GM23338 (cell line): ENCODE data around the gene EPG5. TPM values are rescaled to one million over a fixed set of nuclear protein-coding genes. Genes with fewer than 3 reads are reported as not detected.

ENCODE experiments used
- ATAC-seq: fragments of 200-7000 bp; cut with Tn5 transposase; 3 replicates; pipeline ENCODE4 v1.9.1; 2020
- DNase-seq: peaks from one replicate; pipeline ENCODE4 v3.0.0-alpha.2; 2015; ENCODE audit warnings: low spot score
- H2AFZ ChIP-seq: fragments of 200-600 bp; sonication (generic); 2 replicates; pipeline ENCODE4 v1.8.0; 2016; ENCODE audit warnings: antibody characterized with exemption, mild to moderate bottlenecking, moderate library complexity
- H3F3A ChIP-seq: fragments of 200-600 bp; sonication (generic); replicated peaks from 2 replicates; pipeline ENCODE4 v1.8.0; 2017; ENCODE audit warnings: antibody characterized with exemption, mixed run types, low read depth
- H3K27ac ChIP-seq: fragments of 200-600 bp; sonication (generic); 2 replicates; pipeline ENCODE4 v1.6.1; 2016; ENCODE audit warnings: low read depth
- H3K27me3 ChIP-seq: fragments of 200-600 bp; sonication (generic); 2 replicates; pipeline ENCODE4 v1.8.0; 2016; ENCODE audit warnings: mild to moderate bottlenecking, mixed run types, moderate library complexity; ENCODE audit not compliant: insufficient read depth
- H3K36me3 ChIP-seq: fragments of 200-600 bp; sonication (generic); 2 replicates; pipeline ENCODE4 v1.8.0; 2016; ENCODE audit warnings: mild to moderate bottlenecking; ENCODE audit not compliant: insufficient read depth
- H3K4me1 ChIP-seq: fragments of 200-600 bp; sonication (generic); 2 replicates; pipeline ENCODE4 v1.8.0; 2016; ENCODE audit warnings: mild to moderate bottlenecking, moderate library complexity; ENCODE audit not compliant: insufficient read depth
- H3K4me2 ChIP-seq: fragments of 200-600 bp; sonication (generic); 2 replicates; pipeline ENCODE4 v1.7.1; 2017; ENCODE audit warnings: mixed run types
- H3K4me3 ChIP-seq: fragments of 200-600 bp; sonication (generic); 2 replicates; pipeline ENCODE4 v1.6.1; 2016; ENCODE audit warnings: mixed run types
- H3K79me2 ChIP-seq: fragments of 200-600 bp; sonication (generic); replicated peaks from 2 replicates; pipeline ENCODE4 v1.8.0; 2017; ENCODE audit warnings: mild to moderate bottlenecking; ENCODE audit not compliant: insufficient read depth
- H3K9me2 ChIP-seq: fragments of 200-600 bp; sonication (generic); 2 replicates; pipeline ENCODE4 v1.8.0; 2017; ENCODE audit not compliant: insufficient read depth
- H4K20me1 ChIP-seq: fragments of 200-600 bp; sonication (generic); replicated peaks from 2 replicates; pipeline ENCODE4 v1.8.0; 2017; ENCODE audit warnings: mild to moderate bottlenecking; ENCODE audit not compliant: insufficient read depth
- H3K27ac Mint-ChIP-seq: 2 replicates; pipeline ENCODE4 v1.8.0; 2020; ENCODE audit warnings: inconsistent platforms, mild to moderate bottlenecking, moderate library complexity, mixed read lengths
- H3K27me3 Mint-ChIP-seq: 3 replicates; pipeline ENCODE4 v1.8.0; 2022; ENCODE audit warnings: low read depth, mild to moderate bottlenecking, moderate library complexity, mixed read lengths, inconsistent platforms; ENCODE audit not compliant: insufficient read depth, poor library complexity
- H3K36me3 Mint-ChIP-seq: 3 replicates; pipeline ENCODE4 v1.8.0; 2021; ENCODE audit warnings: low read depth, mild to moderate bottlenecking, inconsistent platforms, moderate library complexity, mixed read lengths
- H3K4me1 Mint-ChIP-seq: 3 replicates; pipeline ENCODE4 v1.8.0; 2020; ENCODE audit warnings: mild to moderate bottlenecking, inconsistent platforms, mixed read lengths
- H3K4me3 Mint-ChIP-seq: 3 replicates; pipeline ENCODE4 v1.8.0; 2021; ENCODE audit warnings: moderate library complexity, mild to moderate bottlenecking, inconsistent platforms, mixed read lengths
- H3K9me3 Mint-ChIP-seq: 3 replicates; pipeline ENCODE4 v1.8.0; 2020; ENCODE audit warnings: moderate library complexity, mild to moderate bottlenecking, inconsistent platforms, mixed read lengths
- CREB1 ChIP-seq: fragments of 250-450 bp; sonication (Bioruptor Pico); IDR thresholded peaks from 2 replicates; pipeline ENCODE4 v1.5.0; 2020; ENCODE audit warnings: low read depth, mild to moderate bottlenecking, moderate library complexity
- EZH2phosphoT487 ChIP-seq: fragments of 200-600 bp; sonication (generic); IDR thresholded peaks from one replicate; pipeline ENCODE4 v1.8.1; 2018; ENCODE audit warnings: antibody characterized with exemption; ENCODE audit not compliant: unreplicated experiment
- NANOG ChIP-seq: IDR thresholded peaks from 2 replicates; pipeline ENCODE4 v1.6.1; 2016; ENCODE audit warnings: antibody characterized with exemption, borderline replicate concordance
- STAT1 ChIP-seq: IDR thresholded peaks from one replicate; pipeline ENCODE4 v1.6.1; 2016; ENCODE audit warnings: antibody characterized with exemption; ENCODE audit not compliant: unreplicated experiment
- ZNF331 ChIP-seq: fragments of 250-450 bp; sonication (Bioruptor Pico); IDR thresholded peaks from 2 replicates; pipeline ENCODE4 v1.5.0; 2020; ENCODE audit warnings: low read depth, mild to moderate bottlenecking, moderate library complexity
- polyA plus RNA-seq: library from polyadenylated mRNA; unstranded; fragments of >200 nt; fragmentation: Nextera tagmentation; extraction: Ambion mirVana; gene quantifications from 2 replicates; pipeline ENCODE4 v1.2.1, GENCODE V29; 2016
- total RNA-seq: library from RNA; depleted of rRNA; stranded (reverse); fragments of >200 nt; shearing (Covaris generic); gene quantifications from 2 replicates; pipeline ENCODE4 v1.2.3, GENCODE V29; 2014
- TF ChIP-seq, protein P1 (sequence below): fragments of 250-450 bp; sonication (Bioruptor Pico); IDR thresholded peaks from 2 replicates; pipeline ENCODE4 v1.5.0; 2020; ENCODE audit warnings: mild to moderate bottlenecking, moderate library complexity

The EPG5 gene
- total and polyA plus RNA-seq, 2 experiments from 2014 or later = 4.1 to 29.2 TPM

DNA sequence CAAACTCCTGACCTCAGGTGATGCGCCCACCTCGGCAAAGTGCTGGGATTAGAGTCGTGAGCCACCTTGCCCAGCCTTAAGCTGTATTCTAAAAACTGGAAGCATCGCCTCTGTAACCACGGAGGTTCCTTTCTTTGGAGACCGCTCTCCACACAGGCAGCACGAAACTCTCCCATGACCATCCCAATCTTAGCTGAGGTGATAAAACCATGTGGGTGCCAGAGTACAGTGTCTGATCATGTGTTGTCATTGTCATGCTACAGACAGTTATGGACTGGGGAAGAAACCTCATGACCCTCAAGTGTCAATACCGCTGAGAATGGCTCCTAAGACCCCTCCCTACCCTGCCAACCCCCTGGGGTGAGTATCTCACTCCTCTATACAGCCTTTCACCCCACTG, 41.4 kb upstream of the EPG5 start:
- Mint-ChIP-seq H3K4me3 (no peak overlapping the region), H3K36me3 (no peaks in the 10 kb centered on the region), H3K27ac (no peak overlapping the region), H3K4me1 (0 out of 3 replicates have a peak, but pooled peaks cover 6% of the 10 kb centered on the region), H3K27me3 (no peaks in the 10 kb centered on the region), H3K9me3 (no peaks in the 10 kb centered on the region)
- Histone ChIP-seq H3K9me2 (no peaks in the 10 kb centered on the region), H4K20me1 (no peaks in the 10 kb centered on the region), H3F3A (no peaks in the 10 kb centered on the region), H3K4me1 (no peaks in the 10 kb centered on the region), H3K36me3 (no peaks in the 10 kb centered on the region), H3K4me2 (no peak overlapping the region), H3K4me3 (no peak overlapping the region), H3K27me3 (no peaks in the 10 kb centered on the region), H3K79me2 (no peaks in the 10 kb centered on the region), H2AFZ (no peak overlapping the region), H3K27ac (no peak overlapping the region)
- DNase-seq = no peak
- TF ChIP-seq, protein P1, sequence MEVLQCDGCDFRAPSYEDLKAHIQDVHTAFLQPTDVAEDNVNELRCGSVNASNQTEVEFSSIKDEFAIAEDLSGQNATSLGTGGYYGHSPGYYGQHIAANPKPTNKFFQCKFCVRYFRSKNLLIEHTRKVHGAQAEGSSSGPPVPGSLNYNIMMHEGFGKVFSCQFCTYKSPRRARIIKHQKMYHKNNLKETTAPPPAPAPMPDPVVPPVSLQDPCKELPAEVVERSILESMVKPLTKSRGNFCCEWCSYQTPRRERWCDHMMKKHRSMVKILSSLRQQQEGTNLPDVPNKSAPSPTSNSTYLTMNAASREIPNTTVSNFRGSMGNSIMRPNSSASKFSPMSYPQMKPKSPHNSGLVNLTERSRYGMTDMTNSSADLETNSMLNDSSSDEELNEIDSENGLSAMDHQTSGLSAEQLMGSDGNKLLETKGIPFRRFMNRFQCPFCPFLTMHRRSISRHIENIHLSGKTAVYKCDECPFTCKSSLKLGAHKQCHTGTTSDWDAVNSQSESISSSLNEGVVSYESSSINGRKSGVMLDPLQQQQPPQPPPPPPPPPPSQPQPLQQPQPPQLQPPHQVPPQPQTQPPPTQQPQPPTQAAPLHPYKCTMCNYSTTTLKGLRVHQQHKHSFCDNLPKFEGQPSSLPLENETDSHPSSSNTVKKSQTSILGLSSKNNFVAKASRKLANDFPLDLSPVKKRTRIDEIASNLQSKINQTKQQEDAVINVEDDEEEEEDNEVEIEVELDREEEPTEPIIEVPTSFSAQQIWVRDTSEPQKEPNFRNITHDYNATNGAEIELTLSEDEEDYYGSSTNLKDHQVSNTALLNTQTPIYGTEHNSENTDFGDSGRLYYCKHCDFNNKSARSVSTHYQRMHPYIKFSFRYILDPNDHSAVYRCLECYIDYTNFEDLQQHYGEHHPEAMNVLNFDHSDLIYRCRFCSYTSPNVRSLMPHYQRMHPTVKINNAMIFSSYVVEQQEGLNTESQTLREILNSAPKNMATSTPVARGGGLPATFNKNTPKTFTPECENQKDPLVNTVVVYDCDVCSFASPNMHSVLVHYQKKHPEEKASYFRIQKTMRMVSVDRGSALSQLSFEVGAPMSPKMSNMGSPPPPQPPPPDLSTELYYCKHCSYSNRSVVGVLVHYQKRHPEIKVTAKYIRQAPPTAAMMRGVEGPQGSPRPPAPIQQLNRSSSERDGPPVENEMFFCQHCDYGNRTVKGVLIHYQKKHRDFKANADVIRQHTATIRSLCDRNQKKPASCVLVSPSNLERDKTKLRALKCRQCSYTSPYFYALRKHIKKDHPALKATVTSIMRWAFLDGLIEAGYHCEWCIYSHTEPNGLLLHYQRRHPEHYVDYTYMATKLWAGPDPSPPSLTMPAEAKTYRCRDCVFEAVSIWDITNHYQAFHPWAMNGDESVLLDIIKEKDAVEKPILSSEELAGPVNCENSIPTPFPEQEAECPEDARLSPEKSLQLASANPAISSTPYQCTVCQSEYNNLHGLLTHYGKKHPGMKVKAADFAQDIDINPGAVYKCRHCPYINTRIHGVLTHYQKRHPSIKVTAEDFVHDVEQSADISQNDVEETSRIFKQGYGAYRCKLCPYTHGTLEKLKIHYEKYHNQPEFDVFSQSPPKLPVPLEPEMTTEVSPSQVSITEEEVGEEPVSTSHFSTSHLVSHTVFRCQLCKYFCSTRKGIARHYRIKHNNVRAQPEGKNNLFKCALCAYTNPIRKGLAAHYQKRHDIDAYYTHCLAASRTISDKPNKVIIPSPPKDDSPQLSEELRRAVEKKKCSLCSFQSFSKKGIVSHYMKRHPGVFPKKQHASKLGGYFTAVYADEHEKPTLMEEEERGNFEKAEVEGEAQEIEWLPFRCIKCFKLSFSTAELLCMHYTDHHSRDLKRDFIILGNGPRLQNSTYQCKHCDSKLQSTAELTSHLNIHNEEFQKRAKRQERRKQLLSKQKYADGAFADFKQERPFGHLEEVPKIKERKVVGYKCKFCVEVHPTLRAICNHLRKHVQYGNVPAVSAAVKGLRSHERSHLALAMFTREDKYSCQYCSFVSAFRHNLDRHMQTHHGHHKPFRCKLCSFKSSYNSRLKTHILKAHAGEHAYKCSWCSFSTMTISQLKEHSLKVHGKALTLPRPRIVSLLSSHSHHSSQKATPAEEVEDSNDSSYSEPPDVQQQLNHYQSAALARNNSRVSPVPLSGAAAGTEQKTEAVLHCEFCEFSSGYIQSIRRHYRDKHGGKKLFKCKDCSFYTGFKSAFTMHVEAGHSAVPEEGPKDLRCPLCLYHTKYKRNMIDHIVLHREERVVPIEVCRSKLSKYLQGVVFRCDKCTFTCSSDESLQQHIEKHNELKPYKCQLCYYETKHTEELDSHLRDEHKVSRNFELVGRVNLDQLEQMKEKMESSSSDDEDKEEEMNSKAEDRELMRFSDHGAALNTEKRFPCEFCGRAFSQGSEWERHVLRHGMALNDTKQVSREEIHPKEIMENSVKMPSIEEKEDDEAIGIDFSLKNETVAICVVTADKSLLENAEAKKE (CRISPR knock-in tag) = no peak
- TF ChIP-seq CREB1 (CRISPR knock-in tag) = no peak
- TF ChIP-seq STAT1 = no peak
- no peak for TF ChIP-seq ZNF331 (CRISPR knock-in tag)
- TF ChIP-seq NANOG = no peak
- no peak for TF ChIP-seq EZH2phosphoT487
- ATAC-seq = no peak

DNA sequence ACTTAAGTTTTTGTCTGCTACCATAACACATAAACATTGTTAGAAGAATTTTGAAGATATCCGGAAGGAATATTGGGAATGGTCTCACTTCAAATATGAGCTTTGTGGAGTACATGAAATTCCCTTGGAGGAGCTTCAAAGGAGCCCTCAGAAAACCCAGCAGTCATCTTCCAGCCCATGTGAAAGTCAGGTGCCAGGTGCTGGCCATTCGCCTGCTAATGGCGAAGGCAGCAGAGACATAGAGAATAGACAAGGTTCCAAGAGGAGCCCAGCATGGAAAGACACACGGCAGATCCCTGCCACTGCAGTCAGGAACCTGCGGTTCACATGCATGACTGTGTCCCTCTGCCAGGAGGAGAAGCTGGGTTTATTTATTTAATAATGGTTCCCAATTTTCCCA, 40.0 kb upstream of the EPG5 start:
- Mint-ChIP-seq H3K4me3 (no peak overlapping the region), H3K27me3 (no peaks in the 10 kb centered on the region), H3K36me3 (no peaks in the 10 kb centered on the region), H3K4me1 (0 out of 3 replicates have a peak, but pooled peaks cover 6% of the 10 kb centered on the region), H3K27ac (no peak overlapping the region), H3K9me3 (peaks cover 8% of the 10 kb centered on the region; the same call in 2 of the 3 replicates)
- H4K20me1 ChIP-seq = no peaks in the 10 kb centered on the region
- ATAC-seq (no peak; the same call in 1 of the 3 replicates), DNase-seq (no peak)
- H3K4me1 ChIP-seq = no peaks in the 10 kb centered on the region
- H3K4me3 ChIP-seq = no peak overlapping the region
- H3K27me3 ChIP-seq = no peaks in the 10 kb centered on the region
- H2AFZ ChIP-seq = no peak overlapping the region
- no peaks in the 10 kb centered on the region for H3K9me2 ChIP-seq
- H3K36me3 ChIP-seq = no peaks in the 10 kb centered on the region
- no peaks in the 10 kb centered on the region for H3K79me2 ChIP-seq
- H3K27ac ChIP-seq = no peak overlapping the region
- H3K4me2 ChIP-seq = no peak overlapping the region
- TF ChIP-seq ZNF331 (CRISPR knock-in tag) = no peak
- TF ChIP-seq STAT1 = no peak
- H3F3A ChIP-seq = no peaks in the 10 kb centered on the region
